Measurements from ENCODE around the gene DPYSL3.

The DPYSL3 gene

GRCh38 chr5:147400881-147401280 is 109.0 kb downstream of the DPYSL3 start:
- Mint-ChIP-seq H3K4me3 (no peak overlapping the region), H3K27me3 (no peaks in the 10 kb centered on the region), H3K4me1 (ENCODE audit: low read depth) (no peaks in the 10 kb centered on the region), H3K27ac (no peak overlapping the region), H3K36me3 (ENCODE audit: low read depth) (no peaks in the 10 kb centered on the region), H3K9me3 (no peaks in the 10 kb centered on the region)
- no peak for DNase-seq

- no peaks in the 10 kb centered on the region for H3K4me1 Mint-ChIP-seq (ENCODE audit: low read depth)
- no peak overlapping the region for H3K4me3 Mint-ChIP-seq
- H3K27me3 Mint-ChIP-seq = no peaks in the 10 kb centered on the region
- no peak for DNase-seq
- H3K9me3 Mint-ChIP-seq = no peaks in the 10 kb centered on the region
- H3K27ac Mint-ChIP-seq = no peak overlapping the region
- no peaks in the 10 kb centered on the region for H3K36me3 Mint-ChIP-seq (ENCODE audit: low read depth)
Observed at GRCh38 chr5:147400126-147400809, 109.6 kb downstream of the DPYSL3 start.

GRCh38 chr5:147398860-147399259 is 111.0 kb downstream of the DPYSL3 start:
- no peak for DNase-seq
- H3K4me1 Mint-ChIP-seq (ENCODE audit: low read depth) = no peaks in the 10 kb centered on the region
- no peak overlapping the region for H3K27ac Mint-ChIP-seq
- no peaks in the 10 kb centered on the region for H3K27me3 Mint-ChIP-seq
- H3K9me3 Mint-ChIP-seq = no peaks in the 10 kb centered on the region
- H3K4me3 Mint-ChIP-seq = no peak overlapping the region
- no peaks in the 10 kb centered on the region for H3K36me3 Mint-ChIP-seq (ENCODE audit: low read depth)

- H3K9me3 Mint-ChIP-seq = no peaks in the 10 kb centered on the region
- no peaks in the 10 kb centered on the region for H3K27me3 Mint-ChIP-seq
- no peak for DNase-seq
- no peak overlapping the region for H3K4me3 Mint-ChIP-seq
- H3K4me1 Mint-ChIP-seq (ENCODE audit: low read depth) = no peaks in the 10 kb centered on the region
- H3K27ac Mint-ChIP-seq = no peak overlapping the region
- no peaks in the 10 kb centered on the region for H3K36me3 Mint-ChIP-seq (ENCODE audit: low read depth)
Observed at GRCh38 chr5:147397616-147398015, 112.3 kb downstream of the DPYSL3 start.

GRCh38 chr5:147396070-147396823 is 113.6 kb downstream of the DPYSL3 start:
- no peaks in the 10 kb centered on the region for H3K36me3 Mint-ChIP-seq (ENCODE audit: low read depth)
- H3K4me1 Mint-ChIP-seq (ENCODE audit: low read depth) = no peaks in the 10 kb centered on the region
- H3K27ac Mint-ChIP-seq = no peak overlapping the region
- DNase-seq = no peak
- H3K27me3 Mint-ChIP-seq = no peaks in the 10 kb centered on the region
- no peak overlapping the region for H3K4me3 Mint-ChIP-seq
- H3K9me3 Mint-ChIP-seq = no peaks in the 10 kb centered on the region

GRCh38 chr5:147393874-147394672 is 115.8 kb downstream of the DPYSL3 start:
- no peaks in the 10 kb centered on the region for H3K36me3 Mint-ChIP-seq (ENCODE audit: low read depth)
- H3K27me3 Mint-ChIP-seq = peaks cover 3% of the 10 kb centered on the region
- no peak overlapping the region for H3K4me3 Mint-ChIP-seq
- no peak overlapping the region for H3K27ac Mint-ChIP-seq
- no peak for DNase-seq
- H3K4me1 Mint-ChIP-seq (ENCODE audit: low read depth) = no peaks in the 10 kb centered on the region
- no peaks in the 10 kb centered on the region for H3K9me3 Mint-ChIP-seq

- Mint-ChIP-seq H3K9me3 (no peaks in the 10 kb centered on the region), H3K4me3 (no peak overlapping the region), H3K27ac (no peak overlapping the region), H3K36me3 (ENCODE audit: low read depth) (no peaks in the 10 kb centered on the region), H3K4me1 (ENCODE audit: low read depth) (no peaks in the 10 kb centered on the region), H3K27me3 (peaks cover 3% of the 10 kb centered on the region)
- DNase-seq = no peak
Observed at GRCh38 chr5:147391781-147392180, 118.1 kb downstream of the DPYSL3 start.

GRCh38 chr5:147390654-147391225 is 119.1 kb downstream of the DPYSL3 start:
- Mint-ChIP-seq H3K4me3 (no peak overlapping the region), H3K27me3 (peaks cover 3% of the 10 kb centered on the region), H3K36me3 (ENCODE audit: low read depth) (no peaks in the 10 kb centered on the region), H3K9me3 (no peaks in the 10 kb centered on the region), H3K4me1 (ENCODE audit: low read depth) (no peaks in the 10 kb centered on the region), H3K27ac (no peak overlapping the region)
- DNase-seq = no peak

- H3K9me3 Mint-ChIP-seq = no peaks in the 10 kb centered on the region
- no peak overlapping the region for H3K4me3 Mint-ChIP-seq
- H3K4me1 Mint-ChIP-seq (ENCODE audit: low read depth) = no peaks in the 10 kb centered on the region
- peaks cover 3% of the 10 kb centered on the region for H3K27me3 Mint-ChIP-seq
- H3K27ac Mint-ChIP-seq = no peak overlapping the region
- no peaks in the 10 kb centered on the region for H3K36me3 Mint-ChIP-seq (ENCODE audit: low read depth)
- DNase-seq = no peak
Observed at GRCh38 chr5:147388184-147389108, 121.4 kb downstream of the DPYSL3 start.

- no peaks in the 10 kb centered on the region for H3K36me3 Mint-ChIP-seq (ENCODE audit: low read depth)
- no peaks in the 10 kb centered on the region for H3K9me3 Mint-ChIP-seq
- H3K4me3 Mint-ChIP-seq = no peak overlapping the region
- H3K4me1 Mint-ChIP-seq (ENCODE audit: low read depth) = no peaks in the 10 kb centered on the region
- H3K27me3 Mint-ChIP-seq = peaks cover 3% of the 10 kb centered on the region
- no peak overlapping the region for H3K27ac Mint-ChIP-seq
- no peak for DNase-seq
Observed at GRCh38 chr5:147387109-147387508, 122.8 kb downstream of the DPYSL3 start.

GRCh38 chr5:147384346-147385193 is 125.3 kb downstream of the DPYSL3 start:
- Mint-ChIP-seq H3K36me3 (ENCODE audit: low read depth) (no peaks in the 10 kb centered on the region), H3K4me3 (no peak overlapping the region), H3K4me1 (ENCODE audit: low read depth) (no peaks in the 10 kb centered on the region), H3K9me3 (no peaks in the 10 kb centered on the region), H3K27ac (no peak overlapping the region), H3K27me3 (no peaks in the 10 kb centered on the region)
- no peak for DNase-seq

GRCh38 chr5:147382776-147383175 is 127.1 kb downstream of the DPYSL3 start:
- Mint-ChIP-seq H3K36me3 (ENCODE audit: low read depth) (no peaks in the 10 kb centered on the region), H3K4me3 (no peak overlapping the region), H3K4me1 (ENCODE audit: low read depth) (no peaks in the 10 kb centered on the region), H3K27ac (no peak overlapping the region), H3K9me3 (peaks cover 3% of the 10 kb centered on the region), H3K27me3 (no peaks in the 10 kb centered on the region)
- DNase-seq = no peak

GRCh38 chr5:147381555-147381954 is 128.3 kb downstream of the DPYSL3 start:
- H3K27ac Mint-ChIP-seq = no peak overlapping the region

More at GRCh38 chr5:147381555-147381954, 128.3 kb downstream of the DPYSL3 start:
- peaks cover 3% of the 10 kb centered on the region for H3K9me3 Mint-ChIP-seq
- no peaks in the 10 kb centered on the region for H3K36me3 Mint-ChIP-seq (ENCODE audit: low read depth)
- no peaks in the 10 kb centered on the region for H3K27me3 Mint-ChIP-seq
- no peaks in the 10 kb centered on the region for H3K4me1 Mint-ChIP-seq (ENCODE audit: low read depth)
- DNase-seq = no peak
- no peak overlapping the region for H3K4me3 Mint-ChIP-seq
